OCI-LY1 (cell line): ENCODE measurements around the gene ASL.
"Not testable (repeated sequence)": the region's sequence is repeated elsewhere in the genome, so short reads cannot be mapped to it uniquely, and the experiment has no call there.

ENCODE experiments used
- H2AFZ ChIP-seq: fragments of 200-600 bp; sonication (generic), shearing (Covaris generic); 2 replicates; pipeline ENCODE4 v1.6.0; 2014; ENCODE audit warnings: antibody characterized with exemption, mild to moderate bottlenecking, low read length
- H3F3A ChIP-seq: fragments of 200-600 bp; sonication (generic), shearing (Covaris generic); 2 replicates; pipeline ENCODE4 v1.6.0; 2014; ENCODE audit warnings: mild to moderate bottlenecking, antibody characterized with exemption, low read length, moderate library complexity; ENCODE audit not compliant: insufficient read depth
- H3K27ac ChIP-seq: fragments of 200-600 bp; sonication (generic); 2 replicates; pipeline ENCODE4 v1.5.1; 2014; ENCODE audit warnings: low read length, mixed run types, mild to moderate bottlenecking, low read depth; ENCODE audit not compliant: poor library complexity, severe bottlenecking
- H3K27me3 ChIP-seq: fragments of 200-600 bp; sonication (generic); 2 replicates; pipeline ENCODE4 v1.6.0; 2014; ENCODE audit warnings: antibody characterized with exemption, mild to moderate bottlenecking, low read length, moderate library complexity; ENCODE audit not compliant: insufficient read depth
- H3K36me3 ChIP-seq: fragments of 200-600 bp; sonication (generic); 2 replicates; pipeline ENCODE4 v1.6.1; 2014; ENCODE audit warnings: mild to moderate bottlenecking, antibody characterized with exemption, low read length, moderate library complexity, mixed read lengths; ENCODE audit not compliant: insufficient read depth
- H3K4me1 ChIP-seq: fragments of 200-600 bp; sonication (generic); 2 replicates; pipeline ENCODE4 v1.5.1; 2014; ENCODE audit warnings: mild to moderate bottlenecking, low read length, moderate library complexity; ENCODE audit not compliant: insufficient read depth, severe bottlenecking
- H3K4me2 ChIP-seq: fragments of 200-600 bp; sonication (generic), shearing (Covaris generic); 2 replicates; pipeline ENCODE4 v1.6.1; 2014; ENCODE audit warnings: low read length
- H3K4me3 ChIP-seq: fragments of 200-600 bp; sonication (generic); 2 replicates; pipeline ENCODE4 v1.5.1; 2014; ENCODE audit warnings: low read length, low read depth, mild to moderate bottlenecking, mixed read lengths; ENCODE audit not compliant: poor library complexity, severe bottlenecking
- H3K79me2 ChIP-seq: fragments of 200-600 bp; shearing (Covaris generic); 2 replicates; pipeline ENCODE4 v1.6.1; 2016; ENCODE audit warnings: mixed run types, low read length, mixed read lengths; ENCODE audit not compliant: insufficient read depth
- H3K9ac ChIP-seq: fragments of 200-600 bp; sonication (generic), shearing (Covaris generic); 2 replicates; pipeline ENCODE4 v1.6.1; 2014; ENCODE audit warnings: mild to moderate bottlenecking, low read length, mixed read lengths
- H3K9me2 ChIP-seq: fragments of 200-600 bp; sonication (generic), shearing (Covaris generic); 2 replicates; pipeline ENCODE4 v1.6.1; 2014; ENCODE audit warnings: low read depth, mild to moderate bottlenecking, low read length, mixed read lengths
- H3K9me3 ChIP-seq: fragments of 200-600 bp; shearing (Covaris generic); 2 replicates; pipeline ENCODE4 v1.6.1; 2014; ENCODE audit warnings: low read length, mixed read lengths
- H4K20me1 ChIP-seq: fragments of 200-600 bp; sonication (generic), shearing (Covaris generic); 2 replicates; pipeline ENCODE4 v1.6.0; 2016; ENCODE audit warnings: mild to moderate bottlenecking, low read length; ENCODE audit not compliant: insufficient read depth
- EZH2 ChIP-seq: fragments of 200-600 bp; sonication (generic), shearing (Covaris generic); IDR thresholded peaks from 2 replicates; pipeline ENCODE4 v1.8.0; 2017; ENCODE audit warnings: borderline replicate concordance, mixed run types, mild to moderate bottlenecking, antibody characterized with exemption, low read length, moderate library complexity, mixed read lengths
- TF ChIP-seq, protein P1 (sequence below): fragments of 200-600 bp; sonication (generic), shearing (Covaris generic); IDR thresholded peaks from 2 replicates; pipeline ENCODE4 v1.5.1; 2017; ENCODE audit warnings: mild to moderate bottlenecking, antibody characterized with exemption, low read length, moderate library complexity, mixed read lengths

Gene ASL

DNA sequence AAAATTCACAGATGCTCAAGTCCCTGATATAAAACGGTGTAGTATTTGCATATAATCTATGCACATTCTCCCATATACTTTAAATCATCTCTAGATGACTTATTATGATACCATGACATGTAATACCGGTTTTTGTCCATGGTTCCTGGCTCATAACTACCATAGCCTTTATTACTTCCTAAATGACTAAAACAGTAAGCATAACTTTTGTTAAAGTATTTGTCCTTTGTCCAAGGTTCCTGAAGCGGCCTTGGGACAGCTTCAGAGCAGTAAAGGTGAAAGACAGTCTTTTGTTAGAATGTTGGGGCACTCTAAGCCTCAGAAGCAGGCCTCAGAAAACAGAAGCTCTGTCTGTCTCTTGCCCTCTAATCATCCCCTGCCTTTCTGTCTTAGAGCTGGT lies 43.0 kb downstream of the ASL start:
- Histone ChIP-seq H3F3A (no peaks in the 10 kb centered on the region), H3K79me2 (peaks cover 81% of the 10 kb centered on the region), H3K9me3 (no peaks in the 10 kb centered on the region), H3K27ac (peak overlapping the region; percentile 22), H3K9ac (peak overlapping the region; percentile 12; the same call in 1 of the 2 replicates), H3K9me2 (no peaks in the 10 kb centered on the region), H3K4me1 (peaks cover 54% of the 10 kb centered on the region), H3K36me3 (peaks cover 46% of the 10 kb centered on the region), H3K27me3 (no peaks in the 10 kb centered on the region), H3K4me2 (peak overlapping the region; percentile 33; the same call in 1 of the 2 replicates), H4K20me1 (no peaks in the 10 kb centered on the region), H3K4me3 (no peak overlapping the region), H2AFZ (no peak overlapping the region)
- TF ChIP-seq, protein P1, sequence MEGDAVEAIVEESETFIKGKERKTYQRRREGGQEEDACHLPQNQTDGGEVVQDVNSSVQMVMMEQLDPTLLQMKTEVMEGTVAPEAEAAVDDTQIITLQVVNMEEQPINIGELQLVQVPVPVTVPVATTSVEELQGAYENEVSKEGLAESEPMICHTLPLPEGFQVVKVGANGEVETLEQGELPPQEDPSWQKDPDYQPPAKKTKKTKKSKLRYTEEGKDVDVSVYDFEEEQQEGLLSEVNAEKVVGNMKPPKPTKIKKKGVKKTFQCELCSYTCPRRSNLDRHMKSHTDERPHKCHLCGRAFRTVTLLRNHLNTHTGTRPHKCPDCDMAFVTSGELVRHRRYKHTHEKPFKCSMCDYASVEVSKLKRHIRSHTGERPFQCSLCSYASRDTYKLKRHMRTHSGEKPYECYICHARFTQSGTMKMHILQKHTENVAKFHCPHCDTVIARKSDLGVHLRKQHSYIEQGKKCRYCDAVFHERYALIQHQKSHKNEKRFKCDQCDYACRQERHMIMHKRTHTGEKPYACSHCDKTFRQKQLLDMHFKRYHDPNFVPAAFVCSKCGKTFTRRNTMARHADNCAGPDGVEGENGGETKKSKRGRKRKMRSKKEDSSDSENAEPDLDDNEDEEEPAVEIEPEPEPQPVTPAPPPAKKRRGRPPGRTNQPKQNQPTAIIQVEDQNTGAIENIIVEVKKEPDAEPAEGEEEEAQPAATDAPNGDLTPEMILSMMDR: no peak
- no peak for TF ChIP-seq EZH2

DNA sequence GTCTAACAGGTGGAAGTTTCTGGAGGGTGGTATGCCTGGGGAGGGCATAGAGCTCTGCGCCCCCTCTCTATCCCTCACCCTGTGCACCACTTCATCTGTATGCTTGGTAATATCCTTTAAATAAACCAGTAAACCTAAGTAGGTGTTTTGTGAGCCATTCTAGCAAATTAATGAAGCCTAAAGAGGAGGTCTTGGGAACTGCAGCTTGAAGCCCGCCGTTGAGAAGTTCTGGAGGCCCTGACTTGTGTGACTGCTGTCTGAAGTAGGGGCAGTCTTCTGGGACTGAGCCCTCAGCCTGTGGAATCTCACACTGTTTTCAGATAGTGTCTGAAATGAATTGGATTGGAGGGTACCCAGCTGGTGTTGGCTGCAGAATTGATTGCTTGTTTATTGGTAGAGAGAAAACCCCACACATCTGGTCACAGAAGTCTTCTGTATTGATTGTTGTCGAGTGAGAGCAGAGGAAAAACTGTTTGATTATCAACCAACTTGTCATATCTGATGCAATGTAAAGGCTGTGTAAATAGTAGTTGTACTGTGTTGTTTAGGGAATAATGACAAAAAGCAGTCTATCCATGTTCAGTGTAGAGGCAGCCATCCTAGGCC lies 43.7 kb downstream of the ASL start:
- no peaks in the 10 kb centered on the region for H3K9me3 ChIP-seq
- no peak overlapping the region for H3K4me3 ChIP-seq
- H3K27ac ChIP-seq: peak overlapping the region; percentile 22
- no peaks in the 10 kb centered on the region for H3K9me2 ChIP-seq
- peaks cover 46% of the 10 kb centered on the region for H3K36me3 ChIP-seq
- H2AFZ ChIP-seq: no peak overlapping the region
- H3K79me2 ChIP-seq: peaks cover 85% of the 10 kb centered on the region
- no peaks in the 10 kb centered on the region for H3K27me3 ChIP-seq
- H3F3A ChIP-seq: no peaks in the 10 kb centered on the region
- peaks cover 48% of the 10 kb centered on the region for H3K4me1 ChIP-seq
- TF ChIP-seq EZH2: no peak
- TF ChIP-seq, protein P1: no peak
- H4K20me1 ChIP-seq: no peaks in the 10 kb centered on the region
- H3K9ac ChIP-seq: no peak overlapping the region; the same call in 1 of the 2 replicates
- peak overlapping the region; percentile 33; the same call in 1 of the 2 replicates for H3K4me2 ChIP-seq

DNA sequence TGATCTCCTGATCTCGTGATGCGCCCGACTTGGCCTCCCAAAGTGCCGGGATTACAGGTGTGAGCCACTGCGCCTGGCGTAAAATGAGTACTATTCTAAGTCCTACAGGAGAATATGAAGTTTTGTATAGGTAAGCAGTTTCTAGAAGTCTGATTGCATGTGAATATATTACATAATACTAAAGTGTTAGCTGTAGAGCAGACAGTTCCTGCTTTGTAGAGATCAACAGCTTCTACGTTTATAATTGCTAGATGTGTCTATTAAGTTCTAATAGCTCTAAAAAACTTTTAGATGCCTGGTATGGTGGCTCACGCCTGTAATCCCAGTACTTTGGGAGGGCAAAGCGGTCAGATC lies 47.5 kb downstream of the ASL start:
- Histone ChIP-seq H3K9me2 (no peaks in the 10 kb centered on the region), H3K36me3 (peaks cover 29% of the 10 kb centered on the region), H3F3A (no peaks in the 10 kb centered on the region; the same call in 1 of the 2 replicates), H3K4me2 (no peak overlapping the region), H3K79me2 (peaks cover 89% of the 10 kb centered on the region), H3K27me3 (no peaks in the 10 kb centered on the region), H3K27ac (no peak overlapping the region), H3K4me3 (no peak overlapping the region), H2AFZ (no peak overlapping the region), H3K9me3 (no peaks in the 10 kb centered on the region), H4K20me1 (no peaks in the 10 kb centered on the region), H3K4me1 (peaks cover 21% of the 10 kb centered on the region), H3K9ac (no peak overlapping the region)
- no peak for TF ChIP-seq EZH2
- TF ChIP-seq, protein P1: no peak

DNA sequence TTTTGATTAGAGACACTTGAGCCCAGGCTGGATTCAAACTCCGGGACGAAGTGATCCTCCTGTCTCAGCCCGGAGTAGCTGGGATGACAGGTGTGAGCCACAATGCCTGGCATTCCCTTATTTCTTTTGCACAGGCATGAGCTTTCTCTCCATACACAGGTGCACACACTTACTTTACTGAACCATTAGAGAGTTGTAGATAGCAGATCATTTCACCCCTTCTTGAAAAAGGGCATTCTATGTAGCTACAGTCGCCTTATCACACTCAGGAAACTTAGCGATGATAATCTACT lies 48.9 kb downstream of the ASL start:
- H3K9ac ChIP-seq, H3K27ac ChIP-seq, H3K4me1 ChIP-seq, H3K4me2 ChIP-seq, H2AFZ ChIP-seq, H4K20me1 ChIP-seq, H3K4me3 ChIP-seq, H3K27me3 ChIP-seq, H3K9me2 ChIP-seq, H3F3A ChIP-seq, H3K9me3 ChIP-seq: not testable (repeated sequence)
- H3K79me2 ChIP-seq: peaks cover 81% of the 10 kb centered on the region
- H3K36me3 ChIP-seq: peaks cover 17% of the 10 kb centered on the region
